Retinal pigment epithelial cell (primary cell): ENCODE data around the gene PTPN13.

Experiments used
- DNase-seq: peaks from one replicate; pipeline ENCODE4 v3.0.0-alpha.2; 2010; ENCODE audit warnings: low read depth
- H3K4me3 ChIP-seq: 2 replicates; pipeline ENCODE4 v1.5.1; 2011; ENCODE audit warnings: mild to moderate bottlenecking, low read length, control low read depth, moderate library complexity
- TF ChIP-seq, protein P1 (sequence below): conservative IDR thresholded peaks from 2 replicates; pipeline ENCODE4 v1.5.1; 2011; ENCODE audit warnings: low read depth, low read length, control low read depth, inconsistent platforms

The PTPN13 gene

GRCh38 chr4:86757468-86757867 is 163.4 kb downstream of the PTPN13 start:
- no peak for DNase-seq
- TF ChIP-seq, protein P1, sequence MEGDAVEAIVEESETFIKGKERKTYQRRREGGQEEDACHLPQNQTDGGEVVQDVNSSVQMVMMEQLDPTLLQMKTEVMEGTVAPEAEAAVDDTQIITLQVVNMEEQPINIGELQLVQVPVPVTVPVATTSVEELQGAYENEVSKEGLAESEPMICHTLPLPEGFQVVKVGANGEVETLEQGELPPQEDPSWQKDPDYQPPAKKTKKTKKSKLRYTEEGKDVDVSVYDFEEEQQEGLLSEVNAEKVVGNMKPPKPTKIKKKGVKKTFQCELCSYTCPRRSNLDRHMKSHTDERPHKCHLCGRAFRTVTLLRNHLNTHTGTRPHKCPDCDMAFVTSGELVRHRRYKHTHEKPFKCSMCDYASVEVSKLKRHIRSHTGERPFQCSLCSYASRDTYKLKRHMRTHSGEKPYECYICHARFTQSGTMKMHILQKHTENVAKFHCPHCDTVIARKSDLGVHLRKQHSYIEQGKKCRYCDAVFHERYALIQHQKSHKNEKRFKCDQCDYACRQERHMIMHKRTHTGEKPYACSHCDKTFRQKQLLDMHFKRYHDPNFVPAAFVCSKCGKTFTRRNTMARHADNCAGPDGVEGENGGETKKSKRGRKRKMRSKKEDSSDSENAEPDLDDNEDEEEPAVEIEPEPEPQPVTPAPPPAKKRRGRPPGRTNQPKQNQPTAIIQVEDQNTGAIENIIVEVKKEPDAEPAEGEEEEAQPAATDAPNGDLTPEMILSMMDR = no peak
- H3K4me3 ChIP-seq = no peak overlapping the region

GRCh38 chr4:86759298-86759697 is 165.2 kb downstream of the PTPN13 start:
- no peak overlapping the region for H3K4me3 ChIP-seq
- no peak for DNase-seq
- TF ChIP-seq, protein P1 = no peak

- TF ChIP-seq, protein P1 = no peak
- no peak overlapping the region for H3K4me3 ChIP-seq
- no peak for DNase-seq
Observed at GRCh38 chr4:86762649-86763048, 168.5 kb downstream of the PTPN13 start.

DNA sequence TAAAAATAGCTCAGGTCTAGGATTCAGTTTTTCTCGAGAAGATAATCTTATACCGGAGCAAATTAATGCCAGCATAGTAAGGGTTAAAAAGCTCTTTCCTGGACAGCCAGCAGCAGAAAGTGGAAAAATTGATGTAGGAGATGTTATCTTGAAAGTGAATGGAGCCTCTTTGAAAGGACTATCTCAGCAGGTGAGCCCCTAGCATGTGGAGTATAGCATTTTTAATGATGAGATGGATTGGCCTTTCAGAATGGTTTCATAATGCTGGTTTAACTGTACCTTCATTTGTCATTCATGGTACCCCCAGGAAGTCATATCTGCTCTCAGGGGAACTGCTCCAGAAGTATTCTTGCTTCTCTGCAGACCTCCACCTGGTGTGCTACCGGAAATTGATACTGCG is 175.7 kb downstream of the PTPN13 start:
- no peak for DNase-seq
- TF ChIP-seq, protein P1 = no peak
- no peak overlapping the region for H3K4me3 ChIP-seq

GRCh38 chr4:86771141-86771540 is 177.0 kb downstream of the PTPN13 start:
- no peak for DNase-seq
- TF ChIP-seq, protein P1 = no peak

GRCh38 chr4:86775061-86775460 is 180.9 kb downstream of the PTPN13 start:
- TF ChIP-seq, protein P1 = no peak
- no peak for DNase-seq
- H3K4me3 ChIP-seq = no peak overlapping the region

More at GRCh38 chr4:86771141-86771540, 177.0 kb downstream of the PTPN13 start:
- H3K4me3 ChIP-seq = no peak overlapping the region

- DNase-seq = no peak
- TF ChIP-seq, protein P1 = no peak
- no peak overlapping the region for H3K4me3 ChIP-seq
Observed at GRCh38 chr4:86778175-86778574, 184.1 kb downstream of the PTPN13 start.
